ENCODE measurements around the gene SH3TC1. TPM values are rescaled to one million over a fixed set of nuclear protein-coding genes. Genes with fewer than 3 reads are reported as not detected.
A peak's percentile ranks its signal among the peaks of the same experiment; 100 is the strongest.

The SH3TC1 gene
- total RNA-seq, 1 donor from 2014 or later, result 82.8 TPM

DNA sequence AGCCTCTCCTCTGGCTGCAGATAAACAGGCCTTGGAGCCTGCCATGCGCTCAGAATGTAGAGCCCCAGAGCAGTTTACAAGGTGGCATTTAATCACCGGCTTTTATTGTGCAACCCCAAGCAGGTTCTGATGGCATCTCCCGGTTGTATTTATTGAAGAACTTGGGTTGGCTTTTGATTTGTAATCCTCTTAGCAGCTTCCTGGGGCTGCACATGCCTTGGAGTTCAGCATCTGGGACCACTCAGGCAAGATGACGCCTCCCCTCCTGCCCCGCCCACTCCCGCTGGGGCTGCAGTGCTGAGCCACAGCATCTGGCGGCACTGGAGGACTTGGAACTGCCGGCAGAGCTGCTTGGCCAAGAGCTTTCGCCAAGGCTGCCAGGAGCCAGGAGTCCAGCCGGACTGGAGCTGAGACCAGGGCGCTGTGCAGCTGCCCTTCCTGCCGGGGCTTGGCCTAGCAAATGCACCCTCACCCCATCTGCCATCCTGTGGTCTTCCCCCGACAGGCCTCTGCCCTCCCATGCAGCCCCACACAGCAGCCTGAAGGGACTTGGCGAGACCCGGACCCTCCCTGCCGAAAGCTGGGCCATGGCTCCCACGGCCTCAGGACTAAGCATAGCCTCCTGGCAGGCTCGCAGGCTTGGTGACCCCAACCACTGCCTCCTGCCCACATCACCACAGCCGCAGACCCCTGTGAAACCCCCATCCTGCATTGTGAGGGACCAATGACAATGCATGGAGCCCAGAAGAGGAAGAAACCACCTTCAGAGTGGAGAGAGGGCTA lies 75.9 kb downstream of the SH3TC1 start:
- DNase-seq (ENCODE audit: low read depth in 2 of 2), result no peak

DNA sequence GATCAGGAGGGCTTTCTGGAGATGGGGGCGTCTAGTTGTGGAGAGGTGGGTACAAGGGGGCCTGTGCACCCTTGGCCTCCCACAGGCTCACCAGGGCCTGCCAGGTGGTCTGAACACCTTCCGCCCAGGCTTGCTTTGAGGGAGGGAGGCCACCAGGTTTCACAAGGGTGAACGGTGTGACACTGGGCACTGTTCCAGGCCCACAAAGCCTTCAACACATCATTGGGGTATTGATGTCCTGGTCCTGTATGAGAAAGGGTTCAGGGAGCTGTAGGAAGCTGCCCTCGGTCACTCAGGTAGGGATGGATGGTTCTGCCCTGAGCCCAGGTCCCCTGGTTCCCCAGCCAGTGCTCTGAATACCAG lies 76.4 kb downstream of the SH3TC1 start:
- DNase-seq (ENCODE audit: low read depth in 2 of 2), result no peak

DNA sequence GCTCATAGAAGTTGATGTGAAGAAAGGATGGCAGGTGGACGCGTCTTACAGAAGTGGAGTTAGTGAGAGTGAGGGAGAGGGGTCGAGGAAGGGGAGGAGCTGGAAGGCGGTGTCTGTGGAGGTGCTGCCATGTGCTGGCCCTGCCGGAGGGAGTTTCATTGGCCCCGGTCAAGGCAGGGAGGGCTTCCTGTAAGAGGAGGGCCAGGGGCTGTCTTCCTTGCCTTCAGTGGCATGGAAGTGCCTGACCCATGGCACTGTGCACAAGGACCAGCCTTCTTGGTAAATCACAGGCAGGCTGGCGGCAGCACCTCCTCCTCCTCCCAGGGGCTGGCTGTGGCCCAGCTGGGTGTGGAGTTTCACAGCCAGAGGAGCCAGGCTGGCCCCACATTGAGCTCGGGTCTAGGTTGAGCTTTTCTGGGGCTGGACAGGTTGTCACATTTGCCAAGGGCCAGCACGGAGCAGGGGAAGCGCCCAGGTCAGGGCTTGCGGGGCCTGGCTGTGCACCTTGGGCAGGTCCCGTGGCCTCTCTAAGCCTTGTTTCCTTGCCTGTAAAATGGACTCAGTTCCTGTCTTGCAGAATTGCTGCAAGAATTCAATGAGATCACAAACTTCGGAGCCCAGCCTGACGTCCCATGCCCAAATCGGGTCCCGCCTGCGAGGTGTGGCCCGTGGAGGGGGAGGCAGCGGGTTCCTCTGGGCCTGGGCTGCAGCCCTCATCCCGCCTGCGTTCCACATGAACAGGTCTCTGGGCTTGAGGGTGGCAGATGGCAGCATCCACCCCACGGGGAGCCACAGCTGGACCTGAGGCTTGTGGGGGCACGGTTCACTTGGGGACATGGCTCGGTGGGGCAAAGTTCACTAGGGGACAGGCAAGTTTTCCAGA lies 77.5 kb downstream of the SH3TC1 start:
- DNase-seq (ENCODE audit: low read depth in 2 of 2), result no peak

DNA sequence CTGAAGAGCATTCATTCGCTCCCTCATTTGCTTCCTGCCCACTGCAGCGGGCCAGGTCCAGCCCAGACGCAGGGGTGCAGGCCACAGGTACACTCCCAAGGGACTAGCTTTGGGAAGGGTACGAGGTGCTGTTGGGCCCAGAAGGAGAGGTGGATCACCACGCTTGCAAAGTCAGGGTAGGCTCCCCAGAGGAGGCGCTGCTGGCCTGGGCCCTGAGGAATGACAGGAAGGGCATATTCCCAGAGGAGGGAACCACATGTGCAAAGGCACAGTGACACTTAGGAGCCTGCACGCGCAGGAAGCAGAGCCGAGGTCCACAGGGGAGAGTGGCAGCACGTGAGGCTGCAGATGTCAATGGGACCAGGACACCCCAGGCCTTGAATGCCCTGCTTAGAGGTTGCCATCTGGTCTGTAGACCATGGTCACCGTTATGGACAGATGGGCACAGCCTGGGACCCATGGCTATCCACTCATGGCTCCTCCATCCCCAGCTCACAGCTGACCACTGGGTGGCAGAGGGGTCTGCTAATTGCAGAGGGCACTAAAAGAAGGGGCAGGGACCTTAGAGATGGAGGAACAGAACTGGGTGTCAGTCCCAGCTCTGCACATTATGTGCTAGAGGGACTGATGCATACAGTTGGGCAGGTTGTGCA lies 78.4 kb downstream of the SH3TC1 start:
- no peak for DNase-seq (ENCODE audit: low read depth in 2 of 2)

DNA sequence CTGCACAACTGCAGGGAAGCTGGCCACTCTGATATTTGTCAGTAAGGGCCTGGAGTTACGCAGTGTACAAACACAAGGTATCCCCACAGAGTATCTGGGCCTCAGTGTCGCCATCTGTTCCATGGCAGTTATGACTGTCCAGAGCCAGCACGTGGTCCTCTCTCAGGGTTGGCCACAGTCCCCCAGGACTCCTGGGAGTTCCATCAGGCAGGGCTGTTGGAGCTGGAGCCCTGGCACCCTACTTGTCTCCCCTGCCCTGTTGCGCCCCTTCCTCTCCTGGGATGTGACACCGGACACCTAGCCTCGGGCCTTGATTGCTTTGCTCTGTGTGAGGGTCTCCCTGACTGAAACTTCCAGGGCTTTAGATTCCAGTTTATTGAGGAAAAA lies 78.9 kb downstream of the SH3TC1 start:
- no peak for DNase-seq (ENCODE audit: low read depth in 2 of 2)

DNA sequence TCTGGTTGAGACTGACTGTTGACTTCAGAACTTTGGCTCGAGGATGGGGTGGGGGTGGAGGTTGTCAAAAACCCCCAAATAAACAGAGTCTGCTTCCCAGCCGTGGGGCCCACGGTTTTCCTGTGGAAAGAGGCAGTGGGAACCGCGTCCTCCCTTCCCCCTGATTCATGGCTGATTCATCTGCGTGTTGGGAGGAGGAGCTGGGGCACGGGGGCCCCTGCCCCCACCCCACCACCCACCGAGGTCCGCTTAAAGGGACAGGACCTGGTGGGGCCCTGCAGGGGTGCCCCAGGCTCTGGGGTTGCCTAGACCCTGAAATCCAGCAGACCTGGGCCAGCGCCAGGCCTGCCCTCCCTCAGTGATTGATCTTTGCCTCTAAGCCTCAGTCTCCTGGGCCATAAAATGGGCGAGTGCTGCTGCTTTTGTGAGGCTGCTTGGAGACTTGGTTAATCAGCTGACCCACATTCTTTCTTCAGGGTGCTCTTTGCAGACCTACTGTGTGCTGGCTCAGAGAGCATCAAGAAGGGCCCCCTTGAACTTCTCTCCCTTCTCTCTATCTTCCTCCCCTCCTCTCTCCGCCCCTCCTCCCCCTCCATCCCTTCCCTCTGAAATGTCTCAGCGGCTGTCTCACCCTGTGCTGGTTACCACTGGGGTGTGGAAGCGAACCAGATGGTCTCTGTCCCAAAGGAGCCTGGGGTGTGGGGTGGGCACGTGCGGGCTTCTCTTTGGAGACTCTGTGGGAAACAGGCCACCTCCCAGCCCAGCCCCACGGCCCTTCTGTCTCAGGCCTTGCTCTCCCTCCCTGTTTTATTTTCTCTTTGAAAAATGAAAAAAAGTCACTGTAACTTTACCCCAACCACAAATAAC lies 79.6 kb downstream of the SH3TC1 start:
- DNase-seq (ENCODE audit: low read depth in 2 of 2), result peak in 1 of 2 donors; percentile 91

DNA sequence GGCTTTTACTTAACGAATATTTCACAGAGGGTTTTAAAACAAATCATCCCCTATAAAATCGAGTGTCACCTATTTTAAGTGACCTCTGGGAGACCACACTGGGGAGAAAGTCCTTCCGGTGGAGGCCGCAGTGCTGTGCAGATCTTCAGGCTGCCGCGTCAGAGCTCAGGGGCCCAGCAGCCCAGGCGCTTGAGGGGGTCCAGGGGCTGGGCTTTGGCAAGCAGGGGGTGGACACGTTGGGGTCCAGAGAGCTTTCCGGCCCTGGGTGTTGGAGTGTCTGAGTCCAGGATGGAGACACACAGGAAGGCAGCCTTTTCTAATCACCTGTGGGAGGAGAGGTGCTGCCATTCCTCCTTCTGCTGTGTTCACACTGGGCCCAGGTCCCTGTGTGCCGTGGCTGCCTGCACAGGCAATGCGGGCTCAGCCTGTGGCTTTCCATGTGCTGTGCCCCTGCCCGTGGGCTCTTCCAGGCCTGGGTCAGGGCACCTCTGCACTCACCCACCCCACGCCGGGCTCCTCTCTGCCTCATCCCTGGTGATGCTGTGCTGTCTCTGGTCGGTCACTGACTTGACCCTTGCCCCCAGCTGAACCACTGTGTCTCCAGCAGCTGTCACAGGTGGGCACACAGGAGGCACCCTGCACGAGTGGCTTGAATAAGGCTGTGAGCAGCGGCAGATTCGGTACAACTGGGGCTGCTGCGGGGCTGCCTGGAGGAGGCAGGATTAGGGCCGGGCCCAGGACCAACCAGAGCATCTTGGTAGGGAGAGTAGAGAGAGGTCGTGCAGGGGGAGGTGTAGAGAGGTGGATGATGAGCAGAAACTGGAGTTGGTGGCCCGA lies 80.4 kb downstream of the SH3TC1 start:
- no peak for DNase-seq (ENCODE audit: low read depth in 2 of 2)

DNA sequence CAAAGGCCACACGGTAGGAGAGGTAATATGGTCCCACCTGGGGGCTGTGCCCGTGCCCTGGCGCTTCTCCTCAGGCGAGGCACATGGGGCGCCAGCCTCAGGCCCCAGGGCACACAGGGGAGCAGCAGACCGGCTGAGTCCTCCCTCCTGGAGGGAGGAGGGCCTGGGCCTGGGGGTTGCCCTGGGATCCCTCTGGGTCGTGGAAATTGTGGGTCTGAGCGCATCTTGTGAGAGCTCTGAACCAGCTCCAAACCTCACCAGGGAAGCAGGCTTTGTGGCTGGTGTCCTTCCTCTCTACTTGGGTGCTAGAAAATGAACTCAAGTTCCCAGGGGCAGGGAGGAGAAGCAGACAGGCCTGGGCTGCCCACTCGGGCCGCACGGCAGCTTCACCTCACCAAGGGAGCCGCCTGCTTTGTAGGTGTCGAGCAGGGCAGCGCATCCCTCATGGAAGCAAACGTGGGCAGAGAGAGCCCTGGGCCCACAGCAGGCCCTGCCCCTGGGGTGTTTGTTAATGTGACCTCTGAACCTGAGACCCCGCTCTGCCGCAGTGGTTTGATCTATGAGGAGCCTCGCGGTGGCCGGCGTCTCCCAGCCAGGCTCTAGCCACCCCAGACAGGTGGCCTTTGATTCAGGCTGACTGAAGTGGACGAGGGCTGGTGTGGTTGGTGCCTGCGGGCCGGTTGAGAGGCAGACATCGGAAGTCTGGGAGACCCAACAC lies 81.2 kb downstream of the SH3TC1 start:
- DNase-seq (ENCODE audit: low read depth in 2 of 2), result no peak

DNA sequence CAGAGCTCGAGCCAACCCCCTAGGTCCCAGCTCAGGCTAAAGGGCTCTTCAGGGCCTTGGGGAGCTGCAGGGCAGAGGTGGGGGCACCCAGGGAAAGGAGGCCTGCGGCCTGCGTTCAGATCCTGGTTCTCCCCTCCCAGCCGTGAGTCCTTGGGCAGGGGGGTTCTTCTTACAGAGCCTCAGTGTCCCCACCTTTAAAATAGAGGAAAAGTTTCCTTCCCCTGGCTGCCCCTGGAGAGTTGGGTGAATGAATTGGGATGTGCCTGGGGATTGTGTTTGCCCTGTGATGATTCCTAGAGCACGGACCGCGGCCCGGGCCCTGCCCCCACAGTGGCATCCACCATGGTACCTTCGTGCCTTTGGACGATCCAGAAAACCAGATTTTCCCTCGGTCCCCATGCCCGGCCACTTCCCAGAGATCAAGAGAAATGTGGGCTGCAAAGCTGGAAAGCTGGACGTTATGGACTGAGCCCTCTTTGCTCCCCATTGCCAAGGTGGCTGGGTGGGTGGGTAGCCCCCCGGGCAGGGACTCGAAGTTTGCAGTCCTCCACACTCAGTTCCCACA lies 81.9 kb downstream of the SH3TC1 start:
- no peak for DNase-seq (ENCODE audit: low read depth in 2 of 2)

DNA sequence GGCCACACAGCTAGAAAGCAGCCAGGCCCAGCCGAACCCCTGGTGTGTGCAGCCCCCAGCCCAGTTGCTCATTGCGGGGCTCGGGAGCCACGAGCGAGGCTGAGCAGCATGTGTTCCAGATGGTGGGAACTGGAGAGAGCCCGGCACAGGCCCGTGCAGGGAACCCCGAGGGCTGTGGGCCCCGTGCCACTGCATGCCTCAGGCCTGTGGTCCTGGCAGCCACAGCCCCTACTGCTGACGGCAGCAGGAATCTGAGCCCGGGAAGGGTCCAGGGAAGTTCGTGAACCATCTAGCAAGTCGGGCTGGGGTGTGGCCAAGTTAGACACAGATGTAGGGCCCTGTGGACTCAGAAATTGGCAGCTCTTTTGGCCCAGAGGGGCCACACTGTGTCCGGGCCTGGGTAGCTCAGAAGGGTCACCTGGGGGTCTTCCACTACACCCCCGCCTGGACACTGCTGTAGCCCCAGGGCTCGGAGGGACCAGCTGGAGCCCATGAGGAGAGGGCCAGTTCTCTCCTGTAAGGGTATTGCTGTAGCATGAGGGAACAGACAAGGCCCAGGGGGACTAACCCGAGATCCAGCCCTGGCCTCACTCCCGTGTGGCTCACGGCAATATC lies 82.5 kb downstream of the SH3TC1 start:
- DNase-seq (ENCODE audit: low read depth in 2 of 2), result no peak

DNA sequence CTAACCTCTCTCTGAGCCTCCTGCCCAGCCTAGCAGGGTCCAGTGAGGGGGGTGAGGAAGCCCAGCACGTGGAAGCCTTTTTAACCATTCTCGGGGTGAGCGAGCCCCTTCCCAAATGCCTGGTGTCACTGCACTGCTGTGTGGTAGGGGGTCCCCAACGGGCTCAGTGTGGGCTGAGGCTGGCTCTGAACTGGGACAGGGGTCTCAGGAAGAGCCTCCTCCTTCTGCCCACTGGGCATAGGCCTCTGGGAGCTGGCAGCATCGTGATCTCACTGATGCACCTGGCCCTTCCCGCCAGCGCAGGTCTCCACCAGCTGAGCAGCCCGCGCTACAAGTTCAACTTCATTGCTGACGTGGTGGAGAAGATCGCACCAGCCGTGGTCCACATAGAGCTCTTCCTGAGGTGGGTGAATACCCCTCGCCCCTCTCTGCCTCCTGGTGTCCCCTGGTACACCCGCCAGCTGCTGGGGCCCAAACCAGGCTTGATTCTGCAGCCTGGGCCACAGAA lies 83.1 kb downstream of the SH3TC1 start:
- DNase-seq (ENCODE audit: low read depth in 2 of 2), result no peak

DNA sequence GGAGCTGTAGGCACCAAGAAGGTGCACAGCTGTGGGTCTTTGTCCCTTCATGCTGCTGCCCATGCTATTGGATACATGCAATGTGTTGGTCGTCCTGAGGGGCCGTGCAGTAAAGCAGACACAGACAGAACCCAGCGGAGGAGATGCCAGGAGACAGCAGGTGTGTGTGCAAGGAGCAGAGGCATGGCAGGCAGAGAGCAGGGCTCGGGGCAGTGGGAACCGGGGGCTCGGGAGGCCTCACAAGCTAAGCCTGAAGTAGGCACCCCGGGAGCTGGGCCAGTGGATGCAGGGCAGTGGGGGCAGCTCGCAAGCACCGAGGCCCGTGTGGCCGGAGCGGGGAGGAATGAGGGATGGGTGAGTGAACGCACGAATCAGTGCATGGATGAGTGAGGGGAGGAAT lies 83.7 kb downstream of the SH3TC1 start:
- no peak for DNase-seq (ENCODE audit: low read depth in 2 of 2)

DNA sequence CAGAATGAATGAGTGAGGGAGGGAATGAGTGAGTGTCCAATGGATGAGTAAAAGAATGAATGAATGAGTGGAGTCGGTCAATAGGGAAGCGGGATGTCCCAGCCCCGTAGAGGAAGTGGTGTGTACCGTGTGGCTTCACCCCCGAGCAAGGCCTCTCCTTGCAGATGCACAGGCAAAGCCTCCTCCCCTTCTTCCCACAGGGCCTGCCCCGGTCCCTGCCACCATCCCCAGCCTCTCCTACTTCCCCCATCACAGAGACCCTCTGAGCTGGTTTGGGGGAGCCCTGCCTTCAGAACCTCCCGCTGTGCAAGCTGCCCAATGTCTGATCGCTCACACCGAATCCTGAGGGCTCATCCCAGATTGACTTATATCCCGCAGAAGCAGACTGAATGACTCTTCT lies 84.1 kb downstream of the SH3TC1 start:
- DNase-seq (ENCODE audit: low read depth in 2 of 2), result no peak

DNA sequence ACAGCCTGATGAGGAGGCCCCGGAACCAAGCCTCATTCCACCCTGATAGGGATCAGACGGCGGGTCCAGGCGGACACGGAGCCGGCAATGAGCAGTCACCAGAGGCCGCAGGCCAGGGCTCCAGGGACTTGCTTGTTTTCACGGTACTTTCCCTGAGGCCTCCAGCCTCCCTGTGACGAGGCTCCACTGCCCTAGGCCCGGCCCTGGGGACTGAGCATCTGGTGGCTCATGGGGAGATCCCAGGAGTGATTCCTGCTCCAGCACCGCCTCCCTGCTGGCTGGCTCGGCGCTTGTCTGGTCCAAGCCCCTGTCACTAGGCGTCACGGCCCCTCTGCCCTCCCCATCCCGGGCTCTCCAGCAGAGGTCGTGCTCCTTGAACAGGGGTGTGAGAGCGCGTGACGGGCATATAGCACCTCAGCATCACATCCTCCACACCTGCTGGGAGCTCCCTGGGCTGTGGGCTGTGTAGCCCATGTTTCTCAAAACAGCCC lies 84.6 kb downstream of the SH3TC1 start:
- no peak for DNase-seq (ENCODE audit: low read depth in 2 of 2)

DNA sequence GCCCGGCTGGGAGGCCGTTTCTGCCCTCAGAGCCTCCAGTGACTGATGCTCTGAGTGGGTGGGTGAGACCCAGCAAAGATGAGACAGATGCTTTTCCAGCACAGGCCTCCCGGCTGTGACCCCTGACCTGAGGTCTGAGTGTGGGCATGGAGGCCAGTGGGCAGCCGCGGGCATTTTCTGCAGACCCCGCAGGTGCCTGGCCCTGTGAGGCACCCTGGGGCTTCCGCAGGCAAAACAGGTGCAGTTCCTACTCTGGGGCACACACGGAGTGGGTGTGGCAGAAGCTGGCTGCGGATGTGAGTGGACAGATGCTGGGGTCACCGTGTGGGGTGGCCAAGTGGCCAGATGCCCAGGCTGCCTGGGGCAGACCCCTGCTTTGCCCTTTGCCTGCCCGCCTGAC lies 85.3 kb downstream of the SH3TC1 start:
- no peak for DNase-seq (ENCODE audit: low read depth in 2 of 2)

DNA sequence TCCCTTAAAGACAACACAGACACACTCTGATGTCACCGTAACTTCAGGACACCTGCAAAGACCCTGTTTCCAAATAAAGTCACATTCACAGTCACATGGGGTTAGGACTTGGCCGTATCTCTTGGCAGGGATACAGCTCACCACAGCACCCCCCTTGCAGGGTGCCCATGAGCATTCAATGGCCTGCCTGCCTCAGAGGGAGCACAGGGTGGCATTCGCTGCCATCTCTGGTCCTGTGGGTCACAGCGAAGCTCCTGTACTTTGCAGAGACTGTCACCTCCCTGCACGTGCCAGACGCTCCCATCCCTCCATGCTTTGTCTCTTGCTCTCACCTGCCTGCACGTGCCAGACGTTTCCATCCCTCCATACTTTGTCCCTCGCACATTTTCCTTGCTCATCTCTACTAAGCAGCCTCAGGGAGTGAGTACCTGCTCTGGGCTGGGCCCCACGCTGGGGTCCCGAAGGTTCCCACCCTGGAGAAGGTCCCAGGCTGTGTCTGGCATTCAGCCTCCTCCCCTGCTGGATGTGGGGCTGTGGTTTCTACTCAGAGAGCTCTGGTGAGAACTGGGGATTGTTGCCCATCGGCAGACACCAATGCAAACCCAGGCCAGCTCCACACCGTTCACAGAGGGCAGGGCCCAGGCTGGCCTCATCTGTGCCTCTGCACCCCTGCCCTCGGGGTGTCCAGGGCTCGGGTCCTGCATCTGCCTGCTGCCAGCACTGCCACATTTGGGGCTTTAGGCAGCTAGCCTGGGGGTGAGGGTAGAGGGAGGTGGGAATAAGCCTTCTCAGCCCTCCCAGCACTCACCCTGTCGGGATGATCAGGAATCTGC lies 86.3 kb downstream of the SH3TC1 start:
- DNase-seq (ENCODE audit: low read depth in 2 of 2), result no peak

DNA sequence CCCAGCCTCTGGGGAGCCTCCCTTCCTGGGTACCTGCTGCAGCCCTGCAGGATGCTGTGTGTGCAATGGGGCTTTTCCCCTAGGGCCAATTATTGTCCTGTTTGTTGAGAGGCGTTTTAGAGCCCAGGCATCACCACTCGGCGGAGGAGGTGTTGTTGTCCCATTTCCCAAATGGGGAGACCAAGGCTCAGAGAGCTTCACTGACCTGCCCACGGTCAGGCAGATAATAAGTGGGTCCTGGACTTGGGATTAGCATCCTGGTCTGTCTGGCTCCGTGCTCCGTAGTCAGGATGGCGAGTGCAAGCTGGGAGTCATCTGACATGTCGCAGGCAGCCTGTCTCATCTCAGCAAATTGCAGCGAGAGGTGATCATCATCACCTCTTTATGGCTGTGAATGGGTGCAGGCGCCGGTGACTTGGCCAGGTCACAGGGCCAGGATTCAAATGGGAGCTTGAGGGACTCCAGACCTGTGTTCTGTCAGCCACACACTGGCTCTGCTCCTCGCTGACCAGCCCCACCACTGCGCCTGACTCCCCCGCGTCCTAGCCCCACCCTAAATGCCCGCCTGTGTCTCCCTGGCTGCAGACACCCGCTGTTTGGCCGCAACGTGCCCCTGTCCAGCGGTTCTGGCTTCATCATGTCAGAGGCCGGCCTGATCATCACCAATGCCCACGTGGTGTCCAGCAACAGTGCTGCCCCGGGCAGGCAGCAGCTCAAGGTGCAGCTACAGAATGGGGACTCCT lies 87.1 kb downstream of the SH3TC1 start:
- DNase-seq (ENCODE audit: low read depth in 2 of 2), result no peak

Measured in dermis microvascular lymphatic vessel endothelial cell (primary cell).